GM21619 (cell line): ENCODE measurements around the gene ABCC6.
"Not testable (repeated sequence)": the region's sequence is repeated elsewhere in the genome, so short reads cannot be mapped to it uniquely, and the experiment has no call there.

Experiments
- ATAC-seq: cut with Tn5 transposase; IDR thresholded peaks from one replicate; pipeline ENCODE4 v1.9.1; 2021; ENCODE audit not compliant: unreplicated experiment

Gene ABCC6

GRCh38 chr16:16118337-16118736 is 105.0 kb downstream of the ABCC6 start:
- ATAC-seq, result no peak

DNA sequence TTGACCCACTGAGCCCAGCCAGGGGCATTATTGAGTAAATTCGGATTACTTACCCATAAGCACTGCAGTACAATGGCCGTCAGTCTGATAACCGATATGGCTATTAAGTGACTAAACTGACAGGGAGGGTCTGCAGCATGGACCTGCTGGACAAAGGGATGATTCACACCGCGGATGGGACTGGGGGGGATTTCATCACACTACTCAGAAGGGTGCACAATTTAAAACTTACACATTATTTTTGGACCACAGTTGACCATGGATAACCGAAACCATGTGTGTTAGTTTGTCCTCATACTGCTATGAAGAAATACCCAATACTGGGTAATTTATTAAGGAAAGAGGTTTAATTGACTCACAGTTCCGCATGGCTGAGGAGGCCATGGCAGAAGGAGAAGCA is 106.5 kb downstream of the ABCC6 start:
- ATAC-seq, result no peak

DNA sequence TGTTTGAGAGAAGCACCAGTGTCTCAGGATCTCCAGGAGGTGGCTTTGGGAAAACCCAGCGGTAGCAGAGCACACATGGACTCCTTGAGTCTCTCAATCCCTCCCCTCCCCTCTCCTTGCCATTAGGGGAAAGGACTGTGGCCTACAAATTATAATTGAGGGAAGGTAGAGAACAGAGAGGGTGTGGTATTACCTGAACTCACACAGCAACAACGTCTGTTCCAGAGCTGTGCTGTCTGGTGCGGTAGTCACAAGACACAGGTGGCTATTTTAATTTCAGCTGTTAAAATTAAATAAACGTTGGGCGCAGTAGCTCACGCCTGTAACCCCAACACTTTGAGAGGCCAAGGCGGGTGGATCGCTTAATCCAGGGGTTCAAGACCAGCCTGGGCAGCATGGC is 110.2 kb downstream of the ABCC6 start:
- no peak for ATAC-seq

DNA sequence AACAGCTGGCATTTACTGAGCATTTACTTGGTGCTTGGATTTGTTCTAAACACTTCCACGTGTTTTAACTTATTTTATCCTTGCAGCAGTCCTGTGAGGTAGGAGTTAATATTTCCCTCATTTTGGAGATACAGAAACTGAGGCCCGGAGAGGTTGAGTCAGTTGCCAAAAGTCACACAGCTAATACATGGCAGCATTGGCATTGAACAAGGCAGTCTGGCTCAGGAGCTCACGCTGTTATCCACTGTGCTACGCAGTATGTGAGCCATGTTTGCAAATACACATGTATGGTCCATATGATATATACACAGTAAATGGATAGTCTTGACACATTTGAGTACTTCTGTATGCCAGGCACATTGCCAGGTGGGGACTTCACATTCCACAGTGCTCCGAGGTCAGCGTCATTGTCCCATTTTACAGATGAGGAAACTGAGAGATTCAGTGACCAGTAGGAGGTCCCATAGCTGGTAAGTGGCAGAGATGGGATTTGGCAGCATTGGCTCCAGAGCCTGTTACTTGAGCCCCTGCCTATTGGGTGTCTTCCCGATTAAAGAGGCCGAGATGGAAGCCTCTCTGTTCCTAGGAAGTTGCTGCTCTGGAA is 110.7 kb downstream of the ABCC6 start:
- ATAC-seq, result no peak

DNA sequence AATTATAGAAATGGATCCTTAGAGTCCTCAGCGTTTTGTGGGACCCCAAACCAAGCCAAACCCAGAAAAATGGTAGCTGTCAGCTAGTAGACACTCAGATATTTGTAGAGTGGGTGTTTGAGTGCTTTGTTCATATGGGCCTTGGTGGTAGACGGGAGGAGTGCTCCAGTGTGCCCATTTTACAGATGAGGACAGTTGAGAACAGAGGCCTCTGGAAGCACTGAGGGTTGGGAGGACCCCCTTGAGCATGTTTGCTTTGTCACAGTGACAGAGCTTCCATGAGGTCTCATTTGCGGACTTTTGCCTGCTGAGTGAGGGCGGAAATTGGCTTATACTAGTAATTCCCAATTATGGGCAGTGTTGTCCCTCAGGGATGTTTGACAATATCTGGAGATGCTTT is 111.7 kb downstream of the ABCC6 start:
- no peak for ATAC-seq

GRCh38 chr16:16110111-16110490 is 113.2 kb downstream of the ABCC6 start:
- no peak for ATAC-seq

GRCh38 chr16:16109453-16110110 is 113.7 kb downstream of the ABCC6 start:
- ATAC-seq, result no peak

DNA sequence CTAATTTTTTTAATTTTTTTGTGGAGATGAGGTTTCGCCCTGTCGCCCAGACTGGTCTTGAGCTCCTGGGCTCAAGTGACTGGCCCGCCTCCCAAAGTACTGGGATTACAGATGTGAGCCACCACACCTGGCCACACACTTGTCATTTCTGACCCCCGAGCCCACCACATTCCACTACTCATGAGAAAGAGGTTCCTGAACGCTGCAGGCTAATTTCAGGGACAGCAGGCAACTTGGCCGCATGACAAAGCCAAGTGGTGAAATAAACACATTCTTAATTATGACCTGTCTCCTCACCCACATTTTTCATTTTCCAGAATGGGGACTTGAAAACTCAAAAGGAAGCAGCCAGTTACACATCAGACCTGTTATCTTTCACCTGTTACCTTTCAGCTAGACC is 114.5 kb downstream of the ABCC6 start:
- no peak for ATAC-seq

DNA sequence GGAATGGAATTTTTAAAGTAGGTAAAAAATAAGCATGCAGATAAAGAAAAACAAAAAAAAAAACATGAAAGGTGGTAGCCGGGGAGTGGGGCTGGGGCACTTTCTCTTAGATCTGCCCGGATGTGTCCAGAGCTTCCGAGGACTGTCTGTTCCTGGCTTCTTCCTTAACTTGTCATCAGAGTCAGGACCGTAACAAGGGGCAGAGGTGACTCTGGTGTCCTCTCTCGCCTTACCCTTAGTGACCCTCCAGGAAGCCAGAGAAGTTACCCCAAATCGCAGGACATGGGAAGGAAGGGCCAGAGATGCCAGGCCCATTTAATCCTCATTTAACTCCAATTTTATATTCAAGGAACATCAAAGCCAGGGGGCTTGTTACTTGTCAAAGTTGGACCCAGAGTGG is 115.5 kb downstream of the ABCC6 start:
- ATAC-seq, result no peak

DNA sequence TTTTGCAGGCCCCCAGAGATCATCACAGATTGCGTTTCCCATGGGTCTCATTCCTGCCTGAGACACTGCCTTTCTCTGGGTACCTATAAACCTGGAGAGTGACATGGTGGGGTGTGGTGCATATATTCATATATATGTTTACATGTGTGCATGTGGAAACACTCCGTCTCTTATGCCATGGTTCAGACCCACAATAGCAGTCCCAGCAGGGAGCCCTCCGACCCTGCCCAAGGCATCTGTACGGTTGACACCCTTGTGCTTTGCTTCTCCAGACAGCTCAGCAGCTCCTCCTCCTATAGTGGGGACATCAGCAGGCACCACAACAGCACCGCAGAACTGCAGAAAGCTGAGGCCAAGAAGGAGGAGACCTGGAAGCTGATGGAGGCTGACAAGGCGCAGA is 116.8 kb downstream of the ABCC6 start:
- ATAC-seq, result no peak

DNA sequence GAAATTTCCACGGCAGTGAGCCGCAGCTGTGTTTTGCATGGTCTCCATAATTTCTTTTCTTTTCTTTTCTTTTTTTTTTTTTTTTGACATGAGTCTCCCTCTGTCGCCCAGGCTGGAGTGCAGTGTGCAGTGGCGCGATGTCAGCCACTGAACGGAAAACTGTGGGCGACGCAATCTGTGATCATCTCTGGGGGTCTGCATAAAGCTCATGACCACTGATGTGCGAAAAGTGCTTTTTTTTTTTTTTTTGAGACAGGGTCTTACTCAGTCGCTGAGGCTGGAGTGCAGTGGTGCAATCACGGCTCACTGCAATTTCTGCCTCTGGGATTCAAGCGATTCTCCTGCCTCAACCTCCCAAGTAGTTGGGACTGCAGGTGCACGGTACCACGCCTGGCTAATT is 117.6 kb downstream of the ABCC6 start:
- ATAC-seq, result no peak

DNA sequence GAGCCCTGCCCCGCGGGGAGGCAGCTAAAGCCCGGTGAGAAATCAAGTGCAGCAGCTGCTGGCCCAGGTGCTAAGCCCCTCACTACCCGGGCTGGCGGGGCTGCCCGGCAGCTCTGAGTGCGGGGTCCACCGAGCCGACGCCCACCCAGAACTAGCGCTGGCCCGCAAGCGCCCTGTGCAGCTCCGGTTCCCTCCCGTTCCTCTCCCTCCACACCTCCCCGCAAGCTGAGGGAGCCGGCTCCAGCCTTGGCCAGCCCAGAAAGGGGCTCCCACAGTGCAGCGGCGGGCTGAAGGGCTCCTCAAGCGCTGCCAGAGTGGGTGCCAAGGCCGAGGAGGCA is 118.5 kb downstream of the ABCC6 start:
- not testable (repeated sequence) for ATAC-seq

DNA sequence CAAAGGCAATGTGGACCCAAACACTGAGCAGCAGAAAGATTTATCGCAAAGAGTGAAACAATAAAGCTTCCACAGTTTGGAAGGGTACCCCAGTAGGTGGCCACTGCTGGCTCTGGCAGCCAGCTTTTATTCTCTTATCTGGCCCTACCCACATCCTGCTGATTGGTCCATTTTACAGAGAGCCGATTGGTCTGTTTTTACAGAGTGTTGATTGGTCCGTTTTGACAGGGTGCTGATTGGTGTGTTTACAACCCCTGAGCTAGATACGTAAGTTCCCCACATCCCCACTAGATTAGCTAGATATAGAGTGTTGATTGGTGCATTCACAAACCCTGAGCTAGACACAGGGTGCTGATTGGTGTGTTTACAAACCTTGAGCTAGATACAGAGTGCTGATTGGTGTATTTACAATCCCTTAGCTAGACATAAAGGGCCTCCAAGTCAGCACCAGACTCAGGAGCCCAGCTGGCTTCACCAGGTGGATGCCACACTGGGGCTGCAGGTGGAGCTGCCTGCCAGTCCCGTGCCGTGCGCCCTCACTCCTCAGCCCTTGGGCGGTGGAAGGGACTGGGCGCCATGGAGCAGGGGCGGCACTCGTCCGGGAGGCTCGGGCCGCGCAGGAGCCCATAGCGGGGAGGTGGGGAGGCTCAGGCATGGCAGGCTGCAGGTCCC is 119.0 kb downstream of the ABCC6 start:
- ATAC-seq, result not testable (repeated sequence)

DNA sequence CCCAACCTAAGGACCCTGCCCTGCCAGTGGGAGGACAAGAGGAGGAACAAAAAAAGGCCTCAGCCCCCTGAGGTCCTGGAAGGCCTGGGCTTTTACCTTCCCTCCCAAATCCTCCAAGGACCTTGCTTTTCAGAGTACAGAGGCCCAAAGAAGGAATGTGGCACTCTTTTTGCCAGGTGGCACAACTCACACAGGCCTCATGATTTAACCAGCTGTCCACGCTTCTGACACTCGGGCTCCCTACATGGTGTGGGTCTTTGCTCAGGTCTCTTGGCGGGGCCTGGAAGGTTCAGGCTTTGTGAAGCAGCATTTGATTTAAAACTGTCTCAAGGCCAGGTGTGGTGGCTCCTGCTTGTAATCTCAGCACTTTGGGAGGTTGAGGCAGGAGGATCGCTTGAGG is 120.6 kb downstream of the ABCC6 start:
- no peak for ATAC-seq

- no peak for ATAC-seq
Observed at GRCh38 chr16:16101585-16101984, 121.7 kb downstream of the ABCC6 start.

DNA sequence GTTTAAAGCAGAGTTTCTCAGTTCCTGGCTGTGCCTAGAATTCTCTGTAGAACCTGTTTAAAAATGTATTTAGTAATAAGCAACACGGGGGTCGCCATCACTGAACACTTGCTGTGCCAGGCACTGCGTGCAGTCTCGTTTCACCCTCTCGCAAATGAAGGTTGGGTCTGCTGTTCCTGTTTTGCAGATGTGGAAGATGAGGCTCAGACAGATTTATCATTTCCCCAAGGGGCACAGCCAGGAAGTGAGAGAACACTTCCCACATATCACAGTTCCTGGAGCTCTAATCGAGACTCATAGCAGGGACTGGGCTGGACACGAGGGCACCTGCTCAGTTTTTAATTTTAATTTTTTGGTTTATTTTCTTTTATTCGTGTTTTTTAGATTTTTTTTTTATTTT is 122.7 kb downstream of the ABCC6 start:
- no peak for ATAC-seq

DNA sequence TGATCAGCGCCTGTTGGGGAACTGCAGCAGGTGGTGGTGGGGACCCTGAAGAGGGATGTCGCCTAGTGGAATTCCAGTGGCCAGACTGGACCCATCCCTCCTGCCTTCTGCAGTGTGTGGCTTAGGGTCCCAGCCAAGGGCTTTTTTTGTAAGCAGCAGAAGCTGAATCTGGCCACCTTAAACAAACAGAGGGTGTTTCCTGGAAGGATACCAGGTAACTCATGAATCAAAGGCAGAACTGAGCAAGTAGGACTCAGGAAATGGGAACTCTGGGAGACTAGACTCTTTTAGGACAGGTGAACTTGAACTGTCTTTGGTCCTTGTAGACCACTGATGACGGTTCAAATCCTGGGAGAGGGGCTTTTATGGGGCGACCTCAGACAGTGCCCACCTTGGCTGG is 124.0 kb downstream of the ABCC6 start:
- no peak for ATAC-seq
